Stimulated activated CD4-positive, alpha-beta T cell treated with anti-CD3 and anti-CD28 coated beads, Interleukin-12 subunit alpha, Interleukin-12 subunit beta, amount 100 ng/mL, for 48 hours (primary cell): ENCODE data around the gene SPAAR.
A peak's percentile ranks its signal among the peaks of the same experiment; 100 is the strongest.
"Not testable (repeated sequence)": the region's sequence is repeated elsewhere in the genome, so short reads cannot be mapped to it uniquely, and the experiment has no call there.

ENCODE experiments used
- DNase-seq, 3 donors: peaks; one replicate each; pipeline ENCODE4 v3.0.0-alpha.2; 2020; ENCODE audit warnings: low read depth in 2 of 3, low spot score in 1 of 3

The SPAAR gene

DNA sequence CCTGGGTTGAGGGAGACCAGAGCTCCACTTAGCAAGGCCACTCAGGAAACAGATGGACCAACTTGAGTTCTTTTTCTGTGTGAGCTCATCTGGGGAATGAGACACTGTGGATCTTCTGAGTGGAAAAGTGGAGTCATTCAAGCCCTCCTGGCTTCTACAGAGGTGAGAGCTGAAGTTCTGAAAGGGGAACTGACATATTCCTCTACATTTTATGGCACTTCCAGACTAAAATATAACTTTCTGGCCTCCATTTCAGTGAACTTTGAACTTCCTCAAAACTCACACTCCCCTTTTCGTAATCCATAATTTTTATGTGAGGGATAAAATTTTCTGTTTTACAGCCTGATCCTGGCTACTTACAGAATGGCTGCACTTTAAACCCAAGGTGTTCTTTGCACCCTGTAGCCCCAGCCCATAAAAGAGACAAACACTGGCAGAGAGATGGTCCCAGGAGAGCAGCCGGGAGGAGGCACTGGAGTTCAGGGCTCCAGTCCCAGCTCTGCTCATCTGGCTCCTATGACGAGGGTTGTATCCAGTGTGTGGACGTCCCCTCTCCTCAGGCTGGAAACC is 10.8 kb downstream of the SPAAR start:
- no peak for DNase-seq

- no peak for DNase-seq
These were observed 14.3 kb downstream of the SPAAR start for GRCh38 chr9:35923598-35923926.

- peak; percentile 37 to 38 (median 38) for DNase-seq
These were observed 14.9 kb downstream of the SPAAR start for GRCh38 chr9:35923927-35924763.

GRCh38 chr9:35928591-35929452 is 19.5 kb downstream of the SPAAR start:
- no peak for DNase-seq

DNA sequence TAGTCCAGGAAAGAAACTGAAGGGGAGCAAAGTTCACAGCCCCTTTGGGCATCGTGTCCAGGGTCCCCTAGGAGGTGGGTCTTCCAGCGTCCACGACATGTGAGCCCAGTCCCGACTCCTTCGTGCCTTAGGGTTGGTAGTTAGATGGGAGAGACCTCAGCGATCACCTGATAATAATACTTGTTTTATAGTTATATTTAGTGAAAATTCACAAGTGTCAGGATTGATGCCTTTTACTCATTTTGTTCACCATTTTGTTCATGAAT is 20.1 kb downstream of the SPAAR start:
- no peak for DNase-seq

DNA sequence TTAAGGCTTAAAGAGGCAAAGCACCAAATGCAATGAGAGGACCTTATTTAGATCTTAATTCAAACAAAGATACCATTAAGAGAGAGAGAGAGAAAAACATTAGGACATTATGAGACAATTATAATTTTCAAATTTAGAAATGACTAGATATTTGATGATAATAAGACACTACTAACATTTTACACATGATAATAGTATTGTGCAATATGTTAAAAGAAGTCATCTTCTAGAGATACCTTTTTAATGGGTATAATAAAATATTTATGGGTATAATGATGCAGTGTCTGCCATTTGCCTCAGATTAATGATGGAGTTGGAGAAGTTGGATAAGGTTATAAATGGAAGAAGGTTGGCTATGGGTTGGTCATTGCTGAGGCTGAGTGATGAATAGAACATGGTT is 21.2 kb downstream of the SPAAR start:
- DNase-seq = no peak

GRCh38 chr9:35930989-35931388 is 21.7 kb downstream of the SPAAR start:
- DNase-seq = no peak

- no peak for DNase-seq
These were observed 23.4 kb downstream of the SPAAR start for GRCh38 chr9:35932735-35933134.

GRCh38 chr9:35933550-35934067 is 24.3 kb downstream of the SPAAR start:
- DNase-seq = no peak

DNA sequence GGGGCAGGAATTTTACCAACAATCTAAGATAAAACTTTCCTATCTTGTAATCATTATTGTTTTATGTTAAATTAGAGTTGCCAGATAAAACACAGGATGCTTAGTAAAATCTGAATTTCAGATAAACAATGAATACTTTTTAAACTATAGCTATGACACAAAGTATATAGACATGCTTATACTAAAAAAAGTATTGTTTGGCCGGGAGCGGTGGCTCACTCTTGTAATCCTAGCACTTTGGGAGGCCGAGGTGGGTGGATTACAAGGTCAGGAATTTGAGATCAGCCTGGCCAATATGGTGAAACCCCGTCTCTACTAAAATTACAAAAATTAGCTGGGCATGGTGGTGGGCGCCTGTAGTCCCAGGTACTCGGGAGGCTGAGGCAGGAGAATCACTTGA is 24.8 kb downstream of the SPAAR start:
- DNase-seq = not testable (repeated sequence)

DNA sequence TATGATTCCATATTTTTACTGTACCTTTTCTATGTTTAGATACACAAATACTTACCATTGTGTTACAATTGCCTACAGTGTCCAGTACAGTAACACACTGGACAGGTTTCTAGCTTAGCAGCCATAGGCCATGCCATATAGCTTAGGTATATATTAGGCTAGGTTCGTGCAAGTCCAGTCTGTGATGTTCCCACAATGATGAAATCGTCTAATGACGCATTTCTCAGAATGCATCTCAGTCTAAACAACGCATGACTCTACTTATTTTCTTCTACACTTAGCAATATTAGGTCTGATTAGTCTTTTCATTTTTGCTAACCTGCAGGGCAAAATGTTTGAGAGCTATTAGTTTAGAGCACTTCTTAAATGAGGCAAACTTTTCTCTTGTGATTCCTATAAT is 26.0 kb downstream of the SPAAR start:
- DNase-seq = no peak

DNA sequence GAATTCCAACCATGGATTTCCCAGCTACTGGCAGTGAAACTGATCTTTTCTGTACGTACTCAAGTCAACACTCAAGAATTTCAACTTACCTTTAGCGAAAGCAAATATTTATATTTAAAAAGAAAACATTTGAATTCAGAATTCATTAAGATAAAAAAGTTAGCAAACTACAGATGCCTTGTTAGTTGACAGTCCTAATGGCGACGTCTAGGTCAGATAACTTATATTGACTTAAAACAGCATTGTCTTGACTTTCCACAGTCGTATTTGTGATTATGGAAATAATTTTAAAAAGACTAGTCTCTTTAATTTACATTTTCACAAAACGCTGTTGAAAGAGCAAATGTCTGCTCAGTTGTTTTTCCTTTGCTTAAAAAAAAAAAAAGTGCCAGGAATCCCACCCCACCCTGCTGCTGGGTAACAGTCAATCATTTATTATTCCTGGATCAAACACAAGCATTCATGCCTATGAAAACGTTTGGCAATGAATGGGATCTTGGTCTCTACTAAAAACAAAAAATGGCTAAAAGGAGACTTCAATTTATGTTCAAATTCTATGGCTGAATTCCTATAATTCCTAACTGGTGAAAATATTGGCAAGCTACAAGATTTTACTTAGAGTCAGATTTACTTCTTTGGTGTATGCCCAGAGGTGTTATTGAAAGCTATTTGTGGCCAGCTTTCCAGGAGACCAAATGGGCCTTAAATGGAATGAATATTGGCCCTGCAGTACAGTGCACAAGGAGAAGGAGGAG is 26.6 kb downstream of the SPAAR start:
- DNase-seq = no peak

GRCh38 chr9:35937227-35937626 is 27.9 kb downstream of the SPAAR start:
- no peak for DNase-seq

GRCh38 chr9:35938474-35939356 is 29.4 kb downstream of the SPAAR start:
- DNase-seq = no peak

DNA sequence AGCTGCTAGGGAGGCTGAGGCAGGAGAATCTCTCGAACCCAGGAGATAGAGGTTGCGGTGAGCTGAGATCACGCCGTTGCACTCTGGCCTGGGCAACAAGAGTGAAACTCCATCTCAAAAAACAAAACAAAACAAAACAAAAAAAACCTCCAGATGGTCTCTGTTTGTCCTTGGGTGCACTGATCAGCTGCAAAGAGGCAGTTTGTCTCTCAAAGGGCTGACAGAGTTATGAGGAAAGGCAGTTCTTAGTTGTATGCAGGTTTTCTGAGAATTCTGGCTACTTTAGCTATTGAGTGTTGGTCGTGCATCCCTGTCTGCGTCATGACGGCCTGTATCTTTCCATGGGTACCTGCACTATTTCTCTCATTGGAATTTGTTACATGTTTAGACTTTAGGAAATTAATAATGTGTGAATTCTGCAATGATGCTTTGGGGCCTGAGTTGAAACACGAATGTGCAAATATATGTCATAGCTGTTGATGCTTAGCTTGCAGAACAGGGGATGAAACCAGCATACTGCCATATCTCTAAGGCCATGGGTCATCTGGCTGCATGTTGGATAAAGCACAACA is 30.5 kb downstream of the SPAAR start:
- DNase-seq = no peak

GRCh38 chr9:35940458-35941407 is 31.4 kb downstream of the SPAAR start:
- DNase-seq = no peak

GRCh38 chr9:35942286-35942685 is 33.0 kb downstream of the SPAAR start:
- no peak for DNase-seq

GRCh38 chr9:35944173-35944572 is 34.9 kb downstream of the SPAAR start:
- DNase-seq = no peak

DNA sequence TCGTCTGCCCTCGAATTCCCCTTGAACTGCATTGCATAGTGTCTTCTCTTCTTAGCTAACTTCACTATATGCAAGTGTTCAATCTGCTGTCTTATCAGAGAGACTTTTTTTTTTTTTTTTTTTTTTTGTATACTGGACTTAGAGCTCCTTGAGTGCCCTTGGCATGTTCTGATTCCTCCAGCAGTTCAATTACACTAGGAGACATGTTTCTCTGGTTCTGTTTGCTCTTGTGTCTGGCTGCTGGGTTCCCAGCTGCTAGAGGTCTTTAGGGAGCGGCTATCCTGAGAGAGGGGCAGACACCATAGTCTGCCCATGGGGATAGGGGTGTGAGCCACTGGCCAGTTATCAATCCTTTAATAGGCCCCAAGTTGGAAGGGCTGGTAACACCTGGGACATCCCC is 35.6 kb downstream of the SPAAR start:
- DNase-seq = no peak
